Tibial artery (tissue), 4 donors: ENCODE measurements around the gene KISS1R.

Experiments
- DNase-seq, 2 donors: peaks; one replicate each; pipeline ENCODE4 v3.0.0-alpha.2; 2019
- H3K27ac ChIP-seq, 2 donors: fragments of 200-600 bp; sonication (generic) in 1 of 2; 1 replicate in 1 of 2; 2 replicates in 1 of 2; pipeline ENCODE4 v1.5.1; 2018 to 2019; ENCODE audit warnings: mild to moderate bottlenecking in 1 of 2
- H3K27me3 ChIP-seq, 2 donors: fragments of 200-600 bp; sonication (generic) in 1 of 2; one replicate each; pipeline versions ENCODE4 v1.5.1 to v1.6.0; 2016 to 2019
- H3K36me3 ChIP-seq, 3 donors: fragments of 200-600 bp; sonication (generic) in 2 of 3; one replicate each; pipeline ENCODE4 v1.5.1; 2016 to 2019; ENCODE audit warnings: mild to moderate bottlenecking in 2 of 3
- H3K4me1 ChIP-seq, 4 donors: fragments of 200-600 bp; sonication (generic) in 2 of 4; 1 replicate in 3 of 4; 2 replicates in 1 of 4; pipeline ENCODE4 v1.5.1; 2016 to 2019
- H3K4me3 ChIP-seq, 2 donors: fragments of 200-600 bp; sonication (generic) in 1 of 2; 1 replicate in 1 of 2; 2 replicates in 1 of 2; pipeline ENCODE4 v1.5.1; 2018 to 2019; ENCODE audit warnings: mild to moderate bottlenecking in 2 of 2
- H3K9me3 ChIP-seq, 3 donors: fragments of 200-600 bp; sonication (generic) in 1 of 3; one replicate each; pipeline ENCODE4 v1.5.1; 2016 to 2019
- intact Hi-C: fragments of 100-400 bp; cut with DNase I; formaldehyde crosslinking; loops from one replicate; pipeline ENCODE4 v1.15.0; 2023; ENCODE audit warnings: low total_unique reads
- TF ChIP-seq, protein P1 (sequence below), 2 experiments: fragments of 200-600 bp in 1 of 2; fragments of 450-650 bp in 1 of 2; IDR thresholded peaks; one replicate each; pipeline ENCODE4 v1.5.1; 2017 to 2019; ENCODE audit warnings: antibody characterized with exemption in 2 of 2, mild to moderate bottlenecking in 1 of 2, moderate library complexity in 1 of 2

The KISS1R gene

DNA sequence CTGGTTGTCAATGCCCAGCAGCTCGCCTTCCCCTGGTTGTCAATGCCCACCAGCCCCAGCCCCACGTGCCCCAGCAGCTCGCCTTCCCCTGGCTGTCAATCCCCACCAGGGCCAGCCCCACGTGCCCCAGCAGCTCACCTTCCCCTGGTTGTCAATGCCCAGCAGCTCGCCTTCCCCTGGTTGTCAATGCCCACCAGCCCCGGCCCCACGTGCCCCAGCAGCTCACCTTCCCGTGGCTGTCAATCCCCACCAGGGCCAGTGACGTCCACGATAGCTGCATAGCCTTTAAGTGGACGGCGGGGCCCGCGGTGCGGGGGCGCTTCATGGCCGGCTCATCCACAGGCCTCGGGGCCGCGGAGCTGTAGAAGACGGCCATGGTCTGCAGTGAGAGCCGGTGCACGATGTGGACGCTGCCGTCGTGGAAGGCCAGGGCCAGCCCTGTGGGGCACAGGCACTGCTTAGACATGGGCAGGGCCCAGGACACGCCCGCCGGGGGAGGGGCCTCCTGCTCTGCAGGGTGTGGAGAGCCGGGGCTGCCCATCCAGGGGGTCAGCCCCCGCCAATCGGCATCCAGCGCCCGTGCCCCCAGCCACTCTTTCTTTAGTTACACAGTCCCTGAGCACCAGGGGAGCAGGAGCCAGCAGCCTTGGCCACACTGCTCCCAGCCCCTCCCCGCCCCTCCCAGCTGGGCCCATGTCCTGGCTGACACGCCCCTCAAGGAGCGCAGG lies 37.3 kb upstream of the KISS1R start:
- Histone ChIP-seq H3K4me3 (no peak overlapping the region), H3K4me1 (no peaks in the 10 kb centered on the region), H3K27me3 (no peaks in the 10 kb centered on the region), H3K27ac (no peak overlapping the region), H3K36me3 (peaks cover 54 to 96% (median 84%) of the 10 kb centered on the region in 3 donors), H3K9me3 (no peaks in the 10 kb centered on the region)
- DNase-seq: no peak
- intact Hi-C loops: no loop called here
- TF ChIP-seq, protein P1, sequence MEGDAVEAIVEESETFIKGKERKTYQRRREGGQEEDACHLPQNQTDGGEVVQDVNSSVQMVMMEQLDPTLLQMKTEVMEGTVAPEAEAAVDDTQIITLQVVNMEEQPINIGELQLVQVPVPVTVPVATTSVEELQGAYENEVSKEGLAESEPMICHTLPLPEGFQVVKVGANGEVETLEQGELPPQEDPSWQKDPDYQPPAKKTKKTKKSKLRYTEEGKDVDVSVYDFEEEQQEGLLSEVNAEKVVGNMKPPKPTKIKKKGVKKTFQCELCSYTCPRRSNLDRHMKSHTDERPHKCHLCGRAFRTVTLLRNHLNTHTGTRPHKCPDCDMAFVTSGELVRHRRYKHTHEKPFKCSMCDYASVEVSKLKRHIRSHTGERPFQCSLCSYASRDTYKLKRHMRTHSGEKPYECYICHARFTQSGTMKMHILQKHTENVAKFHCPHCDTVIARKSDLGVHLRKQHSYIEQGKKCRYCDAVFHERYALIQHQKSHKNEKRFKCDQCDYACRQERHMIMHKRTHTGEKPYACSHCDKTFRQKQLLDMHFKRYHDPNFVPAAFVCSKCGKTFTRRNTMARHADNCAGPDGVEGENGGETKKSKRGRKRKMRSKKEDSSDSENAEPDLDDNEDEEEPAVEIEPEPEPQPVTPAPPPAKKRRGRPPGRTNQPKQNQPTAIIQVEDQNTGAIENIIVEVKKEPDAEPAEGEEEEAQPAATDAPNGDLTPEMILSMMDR (IDR thresholded peaks at IDR 0.05): no peak

DNA sequence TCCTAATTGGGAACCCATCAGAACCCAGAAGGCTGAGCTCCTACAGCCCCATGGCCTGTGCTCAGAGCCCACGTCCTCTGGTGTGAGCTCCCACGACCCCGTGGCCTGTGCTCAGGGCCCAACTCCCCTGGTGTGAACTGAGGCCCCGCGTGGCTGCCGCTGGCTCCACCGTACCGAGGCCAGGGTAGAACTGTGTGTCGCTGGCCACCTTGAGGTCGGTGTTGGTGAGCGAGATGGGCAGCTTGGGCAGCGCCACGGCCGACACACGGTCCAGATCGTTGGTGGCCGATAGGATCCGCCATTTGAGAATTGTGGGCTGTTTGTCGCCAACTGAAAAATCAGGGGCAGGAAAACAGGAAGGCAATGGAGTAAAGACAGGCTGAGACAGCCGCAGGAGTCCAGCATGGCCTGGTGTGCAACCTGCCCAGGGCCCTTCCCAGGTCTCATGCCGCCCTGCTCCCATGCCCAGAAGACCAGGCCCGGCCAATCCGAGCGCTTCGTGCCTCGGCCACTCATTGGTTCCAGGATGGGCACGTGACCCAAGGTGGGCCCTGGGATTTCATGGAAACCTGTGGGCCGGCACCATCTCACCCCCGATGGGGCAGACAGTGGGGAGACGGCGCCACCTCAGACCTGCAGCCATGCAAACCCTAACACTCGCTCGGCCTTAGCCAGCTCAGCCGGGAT lies 35.6 kb upstream of the KISS1R start:
- Histone ChIP-seq H3K4me1 (no peaks in the 10 kb centered on the region), H3K9me3 (no peaks in the 10 kb centered on the region), H3K27ac (no peak overlapping the region), H3K4me3 (no peak overlapping the region), H3K36me3 (peaks cover 62 to 96% (median 87%) of the 10 kb centered on the region in 3 donors), H3K27me3 (no peaks in the 10 kb centered on the region)
- intact Hi-C loops: no loop called here
- no peak for DNase-seq
- TF ChIP-seq, protein P1 (IDR thresholded peaks at IDR 0.05): no peak

DNA sequence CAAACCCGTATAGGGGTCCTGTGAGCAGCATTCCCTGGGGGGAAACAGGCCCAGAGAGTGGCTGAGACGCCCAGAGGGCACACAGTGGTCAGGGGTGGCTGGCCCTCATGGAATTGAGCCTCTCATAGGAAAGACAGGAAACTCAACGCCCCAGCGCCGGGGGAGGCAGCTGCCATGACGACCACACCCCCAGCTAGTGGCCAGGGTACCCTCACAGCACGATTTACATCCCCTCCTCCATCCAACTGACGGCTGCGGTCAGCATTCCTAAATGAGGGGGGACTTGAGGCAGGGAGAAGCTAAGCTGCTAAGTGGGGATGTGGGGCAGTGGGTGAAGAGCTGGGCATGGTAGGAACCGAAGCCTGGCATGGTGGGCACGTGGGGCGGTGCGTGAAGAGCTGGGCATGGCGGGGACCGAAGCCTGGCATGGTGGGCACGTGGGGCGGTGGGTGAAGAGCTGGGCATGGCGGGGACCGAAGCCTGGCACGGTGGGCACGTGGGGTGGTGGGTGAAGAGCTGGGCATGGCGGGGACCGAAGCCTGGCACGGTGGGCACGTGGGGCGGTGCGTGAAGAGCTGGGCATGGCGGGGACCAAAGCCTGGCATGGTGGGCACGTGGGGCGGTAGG lies 34.1 kb upstream of the KISS1R start:
- Histone ChIP-seq H3K4me3 (no peak overlapping the region), H3K27ac (no peak overlapping the region), H3K9me3 (no peaks in the 10 kb centered on the region), H3K36me3 (peaks cover 57 to 99% (median 91%) of the 10 kb centered on the region in 3 donors), H3K27me3 (no peaks in the 10 kb centered on the region), H3K4me1 (no peaks in the 10 kb centered on the region)
- DNase-seq: no peak
- intact Hi-C loops: no loop called here
- TF ChIP-seq, protein P1 (IDR thresholded peaks at IDR 0.05): no peak

DNA sequence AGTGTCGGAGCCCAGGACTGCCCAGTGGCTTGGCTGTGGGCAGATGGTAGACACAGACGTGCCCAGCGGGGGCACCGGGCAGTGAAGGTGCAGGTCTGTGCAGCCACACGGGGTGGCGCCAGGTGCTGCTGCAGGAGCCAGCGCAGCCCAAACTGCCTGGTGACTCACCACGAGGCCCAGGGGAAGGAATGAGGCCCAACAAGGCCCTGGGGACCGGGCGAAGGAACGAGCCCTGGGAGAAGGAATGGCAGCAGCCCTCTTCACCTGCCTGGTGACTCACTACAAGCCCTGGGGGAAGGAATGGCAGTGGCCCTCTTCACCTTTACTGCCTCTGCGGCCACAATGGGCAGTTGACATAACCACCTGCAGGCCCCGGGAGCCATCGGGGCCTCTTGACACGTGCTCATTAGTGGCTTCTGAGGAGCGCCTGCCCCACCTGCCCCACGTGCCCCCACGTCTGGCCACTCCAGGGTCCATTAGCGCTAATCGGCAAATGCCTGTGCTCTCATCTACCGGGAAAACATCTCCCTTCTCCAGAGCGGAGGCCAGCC lies 33.4 kb upstream of the KISS1R start:
- intact Hi-C loops: no loop called here
- no peaks in the 10 kb centered on the region for H3K4me1 ChIP-seq
- no peaks in the 10 kb centered on the region for H3K27me3 ChIP-seq
- H3K36me3 ChIP-seq: peaks cover 59 to 100% (median 95%) of the 10 kb centered on the region in 3 donors
- H3K27ac ChIP-seq: no peak overlapping the region
- no peak for DNase-seq
- H3K9me3 ChIP-seq: no peaks in the 10 kb centered on the region
- no peak overlapping the region for H3K4me3 ChIP-seq
- TF ChIP-seq, protein P1 (IDR thresholded peaks at IDR 0.05): no peak

- Histone ChIP-seq H3K27me3 (no peaks in the 10 kb centered on the region), H3K36me3 (peaks cover 59 to 100% (median 95%) of the 10 kb centered on the region in 3 donors), H3K9me3 (no peaks in the 10 kb centered on the region), H3K4me1 (no peaks in the 10 kb centered on the region), H3K4me3 (no peak overlapping the region), H3K27ac (no peak overlapping the region)
- DNase-seq: no peak
- intact Hi-C loops: no loop called here
- TF ChIP-seq, protein P1 (IDR thresholded peaks at IDR 0.05): no peak
These were observed 32.5 kb upstream of the KISS1R start for GRCh38 chr19:884420-885211.
